A673 (cell line): ENCODE results near the gene TRAPPC6A.

ENCODE experiments used
- EZH2 ChIP-seq: fragments of 200-600 bp; sonication (generic); IDR thresholded peaks from 2 replicates; pipeline ENCODE4 v1.6.1; 2017; ENCODE audit warnings: borderline replicate concordance, low read depth, mild to moderate bottlenecking, mixed read lengths, antibody characterized with exemption, low read length; ENCODE audit not compliant: poor library complexity, severe bottlenecking
- TF ChIP-seq, protein P1 (sequence below): fragments of 300-800, 200-600 bp; sonication (generic); conservative IDR thresholded peaks from 2 replicates; pipeline ENCODE4 v1.5.1; 2017; ENCODE audit warnings: low read depth, mild to moderate bottlenecking, antibody characterized with exemption, low read length, moderate library complexity, mixed read lengths

- TF ChIP-seq, protein P1, sequence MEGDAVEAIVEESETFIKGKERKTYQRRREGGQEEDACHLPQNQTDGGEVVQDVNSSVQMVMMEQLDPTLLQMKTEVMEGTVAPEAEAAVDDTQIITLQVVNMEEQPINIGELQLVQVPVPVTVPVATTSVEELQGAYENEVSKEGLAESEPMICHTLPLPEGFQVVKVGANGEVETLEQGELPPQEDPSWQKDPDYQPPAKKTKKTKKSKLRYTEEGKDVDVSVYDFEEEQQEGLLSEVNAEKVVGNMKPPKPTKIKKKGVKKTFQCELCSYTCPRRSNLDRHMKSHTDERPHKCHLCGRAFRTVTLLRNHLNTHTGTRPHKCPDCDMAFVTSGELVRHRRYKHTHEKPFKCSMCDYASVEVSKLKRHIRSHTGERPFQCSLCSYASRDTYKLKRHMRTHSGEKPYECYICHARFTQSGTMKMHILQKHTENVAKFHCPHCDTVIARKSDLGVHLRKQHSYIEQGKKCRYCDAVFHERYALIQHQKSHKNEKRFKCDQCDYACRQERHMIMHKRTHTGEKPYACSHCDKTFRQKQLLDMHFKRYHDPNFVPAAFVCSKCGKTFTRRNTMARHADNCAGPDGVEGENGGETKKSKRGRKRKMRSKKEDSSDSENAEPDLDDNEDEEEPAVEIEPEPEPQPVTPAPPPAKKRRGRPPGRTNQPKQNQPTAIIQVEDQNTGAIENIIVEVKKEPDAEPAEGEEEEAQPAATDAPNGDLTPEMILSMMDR = no peak
- no peak for TF ChIP-seq EZH2
Measured at GRCh38 chr19:45216667-45217066, 38.6 kb upstream of the TRAPPC6A start.
